Measurements from ENCODE around the gene PKN1. TPM values are rescaled to one million over a fixed set of nuclear protein-coding genes. Genes with fewer than 3 reads are reported as not detected.

PKN1 gene
- total and polyA plus RNA-seq, 2 of the 13 experiments (the other 11 are each of a cell fraction or from before 2014, with no cell fraction given): 45.7 to 54.5 TPM

GRCh38 chr19:14476673-14477401 lies 43.7 kb downstream of the PKN1 start:
- Histone ChIP-seq H3K27me3 (ENCODE audit: control insufficient read depth in 1 of 2, insufficient read depth in 2 of 2, low read length in 2 of 2) (no peaks in the 10 kb centered on the region; a peak in 1 of 5 replicates), H3K27ac (ENCODE audit: extremely low read length, insufficient read depth, low read length) (no peak overlapping the region), H3K4me3 (replicated peaks in 1 of 3; ENCODE audit: insufficient read depth in 1 of 3, low read depth in 2 of 3, low read length in 3 of 3) (no peak overlapping the region), H2AFZ (ENCODE audit: low read length) (no peak overlapping the region), H3K4me2 (ENCODE audit: low read depth, low read length) (no peak overlapping the region), H3K9me3 (ENCODE audit: low read length) (no peaks in the 10 kb centered on the region), H3K36me3 (replicated peaks in 1 of 2; ENCODE audit: control insufficient read depth in 1 of 2, insufficient read depth in 2 of 2, low read length in 2 of 2) (peaks cover 2 to 9% of the 10 kb centered on the region in 2 experiments; a peak in 3 of 5 replicates), H4K20me1 (ENCODE audit: insufficient read depth, low read length) (no peaks in the 10 kb centered on the region), H3K9ac (ENCODE audit: insufficient read depth, low read depth, low read length) (no peak overlapping the region), H3K4me1 (ENCODE audit: insufficient read depth, low read length) (peaks cover 20% of the 10 kb centered on the region), H3K79me2 (ENCODE audit: insufficient read depth, low read length) (no peaks in the 10 kb centered on the region)
- in situ Hi-C loops (cut with HindIII; ENCODE audit: extremely low pct_ligation_motif_present, low pct_unique_long_range_greater_than_20kb) (no loop called here), intact Hi-C loops (cut with micrococcal nuclease; ENCODE audit: unreplicated experiment) (no loop called here)
- ChIA-PET CTCF (ENCODE audit: low intra/inter-chr PET ratio, low total read pairs) (no interaction called here), POLR2A (interaction anchor here (0.5 kb wide), 1 partner anchor 39 kb away, joined by 3 read pairs; no protein-coding TSS in a partner anchor)
- 80% methylated on average over 22 of the region's 26 CpGs for WGBS (ENCODE audit: low lambda C conversion rate)
- FAIRE-seq: no peak
- ATAC-seq: no peak
- DNase-seq (ENCODE audit: low spot score): no peak
- no TSS peak for BruUV-seq (replicated peaks)
- no peak for TF ChIP-seq SRSF9 (IDR thresholded peaks at IDR 0.05; ENCODE audit: borderline replicate concordance, insufficient read depth, low read depth, low read length, poor library complexity, severe bottlenecking)
- TF ChIP-seq AGO2 (optimal IDR thresholded peaks at IDR 0.05; ENCODE audit: low read depth, low read length): peak; percentile 84
- TF ChIP-seq DPF2 (CRISPR knock-in tag; IDR thresholded peaks at IDR 0.05; ENCODE audit: borderline replicate concordance, low read depth): no peak
- peak; percentile 51; the same call in 1 of the 2 replicates for TF ChIP-seq CEBPB (IDR thresholded peaks at IDR 0.05; ENCODE audit: borderline replicate concordance, low read depth, low read length)
- TF ChIP-seq THYN1 (CRISPR knock-in tag; IDR thresholded peaks at IDR 0.05; ENCODE audit: borderline replicate concordance, low read depth): no peak
- TF ChIP-seq, protein P1, sequence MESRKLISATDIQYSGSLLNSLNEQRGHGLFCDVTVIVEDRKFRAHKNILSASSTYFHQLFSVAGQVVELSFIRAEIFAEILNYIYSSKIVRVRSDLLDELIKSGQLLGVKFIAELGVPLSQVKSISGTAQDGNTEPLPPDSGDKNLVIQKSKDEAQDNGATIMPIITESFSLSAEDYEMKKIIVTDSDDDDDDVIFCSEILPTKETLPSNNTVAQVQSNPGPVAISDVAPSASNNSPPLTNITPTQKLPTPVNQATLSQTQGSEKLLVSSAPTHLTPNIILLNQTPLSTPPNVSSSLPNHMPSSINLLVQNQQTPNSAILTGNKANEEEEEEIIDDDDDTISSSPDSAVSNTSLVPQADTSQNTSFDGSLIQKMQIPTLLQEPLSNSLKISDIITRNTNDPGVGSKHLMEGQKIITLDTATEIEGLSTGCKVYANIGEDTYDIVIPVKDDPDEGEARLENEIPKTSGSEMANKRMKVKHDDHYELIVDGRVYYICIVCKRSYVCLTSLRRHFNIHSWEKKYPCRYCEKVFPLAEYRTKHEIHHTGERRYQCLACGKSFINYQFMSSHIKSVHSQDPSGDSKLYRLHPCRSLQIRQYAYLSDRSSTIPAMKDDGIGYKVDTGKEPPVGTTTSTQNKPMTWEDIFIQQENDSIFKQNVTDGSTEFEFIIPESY (CRISPR knock-in tag; IDR thresholded peaks at IDR 0.05): peak; percentile 45; the same call in 1 of the 2 replicates
- TF ChIP-seq ZNF629 (CRISPR knock-in tag; conservative IDR thresholded peaks at IDR 0.05): no peak

All from HepG2 (cell line).